Measurements from ENCODE around the gene FTCDNL1.

FTCDNL1 gene

DNA sequence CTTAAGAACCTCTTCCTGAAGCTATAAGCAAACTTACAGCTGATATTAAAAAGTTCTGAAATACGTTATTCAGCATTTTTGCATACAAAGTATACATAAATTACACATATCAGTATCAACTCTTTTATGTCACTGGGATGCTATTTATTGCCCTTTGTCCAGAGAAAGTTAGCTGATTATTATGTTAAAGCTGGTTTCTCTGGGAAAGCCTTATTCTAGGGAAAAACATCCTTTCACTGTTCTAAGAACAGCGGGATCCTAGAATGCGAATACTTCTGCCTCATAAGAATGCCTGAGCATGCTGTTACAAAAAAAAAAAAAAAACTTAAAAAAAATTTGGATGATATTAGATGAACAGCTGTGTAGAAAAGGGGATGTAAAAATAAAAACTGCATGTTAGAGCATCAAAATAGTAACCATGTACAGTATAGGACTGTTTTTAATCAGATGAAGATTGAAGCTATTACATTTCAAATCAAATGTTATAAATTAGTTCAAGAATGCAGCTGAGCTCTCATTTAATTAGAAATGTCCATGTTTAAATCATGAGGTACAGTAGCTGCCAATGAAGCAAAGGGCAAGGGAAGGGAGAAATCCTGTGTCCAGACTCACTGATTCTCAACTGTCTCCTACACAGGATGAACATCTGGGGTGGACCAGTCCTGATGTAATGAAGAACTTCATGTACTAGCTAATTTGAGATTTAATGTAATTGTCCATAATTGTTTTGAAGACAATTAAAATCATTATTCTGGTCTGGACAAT is 8.2 kb downstream of the FTCDNL1 start:
- Histone ChIP-seq H2AFZ (ENCODE audit: insufficient read depth, low read length, poor library complexity) (no peak overlapping the region), H3K9ac (ENCODE audit: low read length) (no peak overlapping the region), H4K8ac (ENCODE audit: low read depth, low read length) (no peak overlapping the region), H4K12ac (ENCODE audit: low read depth, low read length) (no peak overlapping the region), H3K79me1 (ENCODE audit: low read length) (no peaks in the 10 kb centered on the region), H3K9me3 (ENCODE audit: insufficient read depth, low read depth, low read length) (no peaks in the 10 kb centered on the region), H4K91ac (ENCODE audit: low read depth, low read length) (no peak overlapping the region), H3K23ac (ENCODE audit: low read length) (no peak overlapping the region), H3K4me1 (ENCODE audit: control insufficient read depth in 1 of 2, insufficient read depth in 2 of 2, low read length in 2 of 2) (no peaks in the 10 kb centered on the region), H3K79me2 (ENCODE audit: control insufficient read depth, insufficient read depth, low read length, poor library complexity) (no peaks in the 10 kb centered on the region), H2BK12ac (ENCODE audit: low read length) (no peak overlapping the region), H3K36me3 (ENCODE audit: control insufficient read depth in 1 of 2, insufficient read depth in 2 of 2, low read length in 2 of 2) (no peaks in the 10 kb centered on the region), H2BK5ac (ENCODE audit: low read depth, low read length, poor library complexity) (no peak overlapping the region), H3K4ac (ENCODE audit: low read depth, low read length) (no peak overlapping the region), H2BK120ac (ENCODE audit: insufficient read depth, low read length, poor library complexity) (no peak overlapping the region), H3K27me3 (ENCODE audit: insufficient read depth, low read length) (no peaks in the 10 kb centered on the region), H3K14ac (ENCODE audit: low read length) (no peak overlapping the region), H3K18ac (ENCODE audit: low read length) (no peak overlapping the region), H3K4me3 (ENCODE audit: low read depth, low read length) (no peak overlapping the region), H2AK5ac (ENCODE audit: low read length) (no peak overlapping the region), H3K4me2 (ENCODE audit: low read length) (no peak overlapping the region), H3K27ac (ENCODE audit: low read depth, low read length) (no peak overlapping the region)
- DNase-seq = no peak
- WGBS (ENCODE audit: extremely low coverage, insufficient coverage, insufficient read length) = no CpG with 5 or more reads among the region's 3 CpGs

DNA sequence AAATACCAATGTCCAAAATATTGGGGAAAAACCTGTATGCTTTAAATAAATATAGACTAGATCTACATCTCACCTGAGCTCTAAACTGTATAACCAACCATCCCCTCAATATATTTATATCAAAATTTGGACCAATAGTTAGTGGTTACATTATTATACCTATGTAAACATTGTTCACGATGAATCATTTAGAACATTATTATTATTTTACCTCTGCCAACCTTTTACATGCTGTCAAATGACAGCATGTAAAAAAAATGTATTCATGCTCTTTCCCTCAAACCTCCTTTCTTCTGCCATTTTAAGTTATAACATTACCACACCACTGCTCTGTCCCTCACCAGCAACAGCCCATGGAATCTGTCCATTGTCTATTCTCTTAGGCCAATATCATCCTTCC is 9.6 kb downstream of the FTCDNL1 start:
- no peak overlapping the region for H3K4me3 ChIP-seq (ENCODE audit: low read depth, low read length)
- no peak overlapping the region for H2AK5ac ChIP-seq (ENCODE audit: low read length)
- WGBS (ENCODE audit: extremely low coverage, insufficient coverage, insufficient read length) = no CpG with 5 or more reads among the region's 1 CpG
- H3K27ac ChIP-seq (ENCODE audit: low read depth, low read length) = no peak overlapping the region
- H3K4ac ChIP-seq (ENCODE audit: low read depth, low read length) = no peak overlapping the region
- no peak overlapping the region for H3K23ac ChIP-seq (ENCODE audit: low read length)
- H3K18ac ChIP-seq (ENCODE audit: low read length) = no peak overlapping the region
- H3K79me1 ChIP-seq (ENCODE audit: low read length) = no peaks in the 10 kb centered on the region
- H2BK120ac ChIP-seq (ENCODE audit: insufficient read depth, low read length, poor library complexity) = no peak overlapping the region
- H3K9ac ChIP-seq (ENCODE audit: low read length) = no peak overlapping the region
- no peak overlapping the region for H4K91ac ChIP-seq (ENCODE audit: low read depth, low read length)
- H3K4me1 ChIP-seq (ENCODE audit: control insufficient read depth in 1 of 2, insufficient read depth in 2 of 2, low read length in 2 of 2) = no peaks in the 10 kb centered on the region
- H3K27me3 ChIP-seq (ENCODE audit: insufficient read depth, low read length) = no peaks in the 10 kb centered on the region
- H2AFZ ChIP-seq (ENCODE audit: insufficient read depth, low read length, poor library complexity) = no peak overlapping the region
- no peak overlapping the region for H3K4me2 ChIP-seq (ENCODE audit: low read length)
- no peak overlapping the region for H2BK5ac ChIP-seq (ENCODE audit: low read depth, low read length, poor library complexity)
- no peaks in the 10 kb centered on the region for H3K9me3 ChIP-seq (ENCODE audit: insufficient read depth, low read depth, low read length)
- H3K79me2 ChIP-seq (ENCODE audit: control insufficient read depth, insufficient read depth, low read length, poor library complexity) = no peaks in the 10 kb centered on the region
- no peak for DNase-seq
- H4K8ac ChIP-seq (ENCODE audit: low read depth, low read length) = no peak overlapping the region
- no peak overlapping the region for H3K14ac ChIP-seq (ENCODE audit: low read length)
- no peak overlapping the region for H2BK12ac ChIP-seq (ENCODE audit: low read length)
- H3K36me3 ChIP-seq (ENCODE audit: control insufficient read depth in 1 of 2, insufficient read depth in 2 of 2, low read length in 2 of 2) = no peaks in the 10 kb centered on the region
- H4K12ac ChIP-seq (ENCODE audit: low read depth, low read length) = no peak overlapping the region

DNA sequence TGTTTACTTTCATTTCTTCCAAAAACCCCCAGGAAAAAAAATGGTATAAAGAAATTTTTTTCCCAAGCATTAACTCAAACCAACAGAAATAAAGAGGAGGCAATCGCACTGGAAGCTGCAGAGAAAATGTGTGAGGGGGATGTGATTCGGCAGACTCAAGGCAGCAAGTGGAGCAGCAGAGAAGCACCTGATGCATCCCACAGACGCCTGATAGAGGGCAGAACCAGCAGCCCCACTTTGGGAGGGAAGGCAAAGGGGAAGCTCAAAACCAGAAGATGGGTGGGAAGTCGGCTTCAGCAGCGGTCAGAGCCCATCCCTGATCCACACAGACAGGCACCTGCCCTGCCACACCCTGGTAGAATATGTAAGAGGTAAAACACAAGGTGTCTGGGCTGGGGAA is 12.6 kb downstream of the FTCDNL1 start:
- no peak overlapping the region for H4K8ac ChIP-seq (ENCODE audit: low read depth, low read length)
- no peak overlapping the region for H3K9ac ChIP-seq (ENCODE audit: low read length)
- no peak overlapping the region for H2BK12ac ChIP-seq (ENCODE audit: low read length)
- H4K12ac ChIP-seq (ENCODE audit: low read depth, low read length) = no peak overlapping the region
- H2AK5ac ChIP-seq (ENCODE audit: low read length) = no peak overlapping the region
- H2AFZ ChIP-seq (ENCODE audit: insufficient read depth, low read length, poor library complexity) = no peak overlapping the region
- no peak overlapping the region for H4K91ac ChIP-seq (ENCODE audit: low read depth, low read length)
- H2BK5ac ChIP-seq (ENCODE audit: low read depth, low read length, poor library complexity) = no peak overlapping the region
- H3K4me3 ChIP-seq (ENCODE audit: low read depth, low read length) = no peak overlapping the region
- H2BK120ac ChIP-seq (ENCODE audit: insufficient read depth, low read length, poor library complexity) = no peak overlapping the region
- no peaks in the 10 kb centered on the region for H3K36me3 ChIP-seq (ENCODE audit: control insufficient read depth in 1 of 2, insufficient read depth in 2 of 2, low read length in 2 of 2)
- no CpG with 5 or more reads among the region's 5 CpGs for WGBS (ENCODE audit: extremely low coverage, insufficient coverage, insufficient read length)
- no peaks in the 10 kb centered on the region for H3K4me1 ChIP-seq (ENCODE audit: control insufficient read depth in 1 of 2, insufficient read depth in 2 of 2, low read length in 2 of 2)
- no peaks in the 10 kb centered on the region for H3K79me2 ChIP-seq (ENCODE audit: control insufficient read depth, insufficient read depth, low read length, poor library complexity)
- no peak overlapping the region for H3K18ac ChIP-seq (ENCODE audit: low read length)
- no peaks in the 10 kb centered on the region for H3K27me3 ChIP-seq (ENCODE audit: insufficient read depth, low read length)
- H3K4ac ChIP-seq (ENCODE audit: low read depth, low read length) = no peak overlapping the region
- H3K4me2 ChIP-seq (ENCODE audit: low read length) = no peak overlapping the region
- no peak for DNase-seq
- H3K23ac ChIP-seq (ENCODE audit: low read length) = no peak overlapping the region
- no peak overlapping the region for H3K27ac ChIP-seq (ENCODE audit: low read depth, low read length)
- no peak overlapping the region for H3K14ac ChIP-seq (ENCODE audit: low read length)
- no peaks in the 10 kb centered on the region for H3K9me3 ChIP-seq (ENCODE audit: insufficient read depth, low read depth, low read length)
- no peaks in the 10 kb centered on the region for H3K79me1 ChIP-seq (ENCODE audit: low read length)

DNA sequence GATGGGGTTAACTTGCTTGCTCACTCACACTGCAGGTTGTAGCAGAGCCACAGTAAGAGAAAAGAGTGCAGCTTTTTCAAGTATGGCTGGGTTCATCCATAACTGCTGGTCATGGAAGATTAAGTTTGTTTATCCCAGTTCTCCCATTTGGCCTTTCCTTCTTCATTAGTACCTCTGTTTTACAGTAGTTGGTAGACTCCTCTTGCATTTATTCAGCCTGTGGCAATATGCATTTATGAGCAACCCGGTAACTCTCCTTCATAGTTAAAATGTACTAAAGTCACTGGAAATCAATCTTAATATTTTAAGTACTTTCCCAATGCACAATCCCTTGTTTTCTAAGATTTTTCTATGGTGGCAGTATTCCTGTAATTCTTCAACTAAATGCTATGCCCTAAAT is 14.0 kb downstream of the FTCDNL1 start:
- Histone ChIP-seq H2AK5ac (ENCODE audit: low read length) (no peak overlapping the region), H3K14ac (ENCODE audit: low read length) (no peak overlapping the region), H3K79me2 (ENCODE audit: control insufficient read depth, insufficient read depth, low read length, poor library complexity) (no peaks in the 10 kb centered on the region), H2BK120ac (ENCODE audit: insufficient read depth, low read length, poor library complexity) (no peak overlapping the region), H3K23ac (ENCODE audit: low read length) (no peak overlapping the region), H2BK12ac (ENCODE audit: low read length) (no peak overlapping the region), H3K79me1 (ENCODE audit: low read length) (no peaks in the 10 kb centered on the region), H3K18ac (ENCODE audit: low read length) (no peak overlapping the region), H3K27me3 (ENCODE audit: insufficient read depth, low read length) (no peaks in the 10 kb centered on the region), H4K8ac (ENCODE audit: low read depth, low read length) (no peak overlapping the region), H3K4me1 (ENCODE audit: control insufficient read depth in 1 of 2, insufficient read depth in 2 of 2, low read length in 2 of 2) (no peaks in the 10 kb centered on the region), H4K12ac (ENCODE audit: low read depth, low read length) (no peak overlapping the region), H2AFZ (ENCODE audit: insufficient read depth, low read length, poor library complexity) (no peak overlapping the region), H3K4ac (ENCODE audit: low read depth, low read length) (no peak overlapping the region), H4K91ac (ENCODE audit: low read depth, low read length) (no peak overlapping the region), H3K9me3 (ENCODE audit: insufficient read depth, low read depth, low read length) (no peaks in the 10 kb centered on the region), H3K9ac (ENCODE audit: low read length) (no peak overlapping the region), H3K4me2 (ENCODE audit: low read length) (no peak overlapping the region), H3K4me3 (ENCODE audit: low read depth, low read length) (no peak overlapping the region), H3K36me3 (ENCODE audit: control insufficient read depth in 1 of 2, insufficient read depth in 2 of 2, low read length in 2 of 2) (no peaks in the 10 kb centered on the region), H3K27ac (ENCODE audit: low read depth, low read length) (no peak overlapping the region), H2BK5ac (ENCODE audit: low read depth, low read length, poor library complexity) (no peak overlapping the region)
- WGBS (ENCODE audit: extremely low coverage, insufficient coverage, insufficient read length) = no CpG with 5 or more reads among the region's 1 CpG
- DNase-seq = no peak

All from trophoblast cell (in vitro differentiated cells and primary cell).